Fibroblast of skin of left biceps (primary cell): Measurements from ENCODE around the gene GP1BB.

Source experiments
- DNase-seq, 2 experiments: peaks; one replicate each; pipeline ENCODE4 v3.0.0-alpha.2; 2013; ENCODE audit warnings: low read depth in 2 of 2

Gene GP1BB

DNA sequence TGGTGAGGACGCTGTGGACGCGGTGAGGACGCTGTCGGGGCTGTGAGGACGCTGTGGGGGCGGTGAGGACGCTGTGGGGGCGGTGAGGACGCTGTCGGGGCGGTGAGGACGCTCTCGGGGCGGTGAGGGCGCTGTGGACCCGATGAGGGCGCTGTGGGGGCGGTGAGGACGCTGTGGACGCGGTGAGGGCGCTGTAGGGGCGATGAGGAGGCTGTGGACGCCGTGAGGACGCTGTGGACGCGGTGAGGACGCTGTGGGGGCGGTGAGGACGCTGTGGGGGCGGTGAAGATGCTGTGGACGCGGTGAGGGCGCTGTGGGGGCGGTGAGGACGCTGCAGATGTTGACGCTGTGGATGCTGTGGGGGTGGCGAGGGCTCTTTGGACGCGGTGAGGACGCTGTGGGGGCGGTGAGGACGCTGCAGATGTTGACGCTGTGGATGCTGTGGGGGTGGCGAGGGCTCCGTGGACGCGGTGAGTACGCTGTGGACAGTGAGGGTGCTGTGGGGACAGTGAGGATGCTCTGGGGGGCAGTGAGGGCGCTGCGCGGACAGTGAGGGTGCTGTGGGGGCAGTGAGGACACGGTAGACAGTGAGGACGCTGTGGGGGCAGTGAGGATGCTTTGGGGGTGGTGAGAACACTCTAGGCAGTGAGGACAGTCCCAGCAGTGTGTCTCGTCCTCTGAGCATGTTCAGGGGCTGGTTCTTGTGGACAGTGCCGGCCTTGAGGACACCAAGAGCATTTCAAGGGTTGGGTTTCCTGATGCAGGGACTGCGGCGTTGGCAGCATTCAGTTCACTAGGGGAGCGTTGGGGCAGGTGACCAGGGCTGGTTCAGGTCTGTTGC lies 4.2 kb downstream of the GP1BB start:
- DNase-seq: no peak

DNA sequence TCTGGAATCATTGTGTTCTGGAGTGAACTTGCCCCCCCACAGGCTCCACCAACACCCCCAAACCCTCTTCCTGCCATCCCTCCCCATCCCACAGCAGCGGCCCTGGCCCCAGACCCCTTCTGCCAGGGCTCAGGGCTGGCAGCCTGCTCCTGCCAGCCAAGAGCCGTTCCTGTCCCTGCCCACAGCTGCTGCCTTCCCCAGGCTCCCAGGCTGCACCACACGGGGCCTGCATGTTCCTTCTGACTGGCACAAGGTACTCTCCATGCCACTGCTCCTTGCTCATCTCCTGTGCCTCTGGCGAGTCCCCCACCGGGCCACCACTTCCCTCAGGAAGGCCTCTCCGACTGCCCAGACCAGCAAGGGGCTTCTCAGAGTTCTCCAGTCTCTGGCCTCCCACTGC lies 4.9 kb downstream of the GP1BB start:
- no peak for DNase-seq

- DNase-seq: no peak
Measured at GRCh38 chr22:19728836-19729235, 5.5 kb downstream of the GP1BB start.

DNA sequence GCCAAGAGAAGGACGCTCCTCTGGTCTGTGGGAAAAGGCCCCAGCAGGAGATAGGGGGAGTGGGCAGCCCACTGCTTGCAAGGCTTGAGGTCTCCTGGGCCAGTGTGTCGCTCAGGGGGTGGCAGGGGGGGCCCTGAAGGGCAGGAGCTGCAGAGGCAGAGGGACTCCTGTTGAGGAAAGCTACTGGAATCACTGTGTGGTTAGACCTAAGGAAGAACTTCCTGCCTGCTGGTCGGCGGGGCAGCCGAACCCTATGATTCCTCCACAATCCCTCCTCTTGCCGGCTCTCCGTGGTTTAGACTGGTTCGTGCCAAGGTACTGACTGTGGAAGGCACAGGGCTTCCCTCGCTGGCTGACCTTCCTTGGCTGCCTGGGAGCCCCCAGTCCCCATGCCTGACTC lies 6.2 kb downstream of the GP1BB start:
- DNase-seq: no peak

GRCh38 chr22:19730198-19730597 lies 6.9 kb downstream of the GP1BB start:
- no peak for DNase-seq

- DNase-seq: peak in 1 of 2 experiments; percentile 24
Measured at GRCh38 chr22:19730655-19731360, 7.5 kb downstream of the GP1BB start.

DNA sequence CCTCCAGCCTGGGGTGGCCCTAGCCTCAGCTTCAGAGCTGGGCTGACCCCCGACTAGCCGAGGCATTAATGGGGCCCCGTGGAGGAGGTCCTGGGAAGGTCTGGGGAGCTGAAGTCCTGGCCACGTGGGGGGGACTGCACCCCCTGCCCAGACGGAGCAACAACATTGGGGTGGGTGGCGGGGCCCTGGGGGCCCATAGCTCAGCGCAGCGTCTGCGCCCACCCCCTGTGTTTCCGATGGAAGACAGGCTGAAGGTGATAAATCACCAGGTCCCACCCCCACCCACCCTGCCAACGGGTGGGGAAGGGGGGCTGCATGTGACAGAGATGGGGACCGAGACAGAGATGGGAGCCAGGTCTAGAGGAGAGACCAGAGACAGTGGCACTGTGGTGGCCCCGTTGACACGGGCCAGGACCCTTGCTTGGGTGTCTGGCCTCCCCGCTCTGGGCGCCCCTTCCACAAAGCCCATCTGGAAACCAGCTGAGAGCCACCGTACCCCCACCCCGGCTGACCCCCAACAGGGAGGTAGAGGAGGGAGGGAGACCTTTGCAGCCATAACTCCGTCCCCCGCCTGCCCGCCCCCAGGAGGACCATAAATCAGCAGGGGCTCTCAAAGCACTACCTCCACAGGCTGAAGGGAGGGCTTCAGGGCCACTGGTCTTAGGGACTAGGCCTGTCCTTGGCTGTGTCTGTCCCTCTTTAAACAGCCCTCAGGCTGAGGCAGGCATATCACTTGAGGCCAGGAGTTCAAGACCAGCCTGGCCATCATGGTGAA lies 8.2 kb downstream of the GP1BB start:
- DNase-seq: no peak

DNA sequence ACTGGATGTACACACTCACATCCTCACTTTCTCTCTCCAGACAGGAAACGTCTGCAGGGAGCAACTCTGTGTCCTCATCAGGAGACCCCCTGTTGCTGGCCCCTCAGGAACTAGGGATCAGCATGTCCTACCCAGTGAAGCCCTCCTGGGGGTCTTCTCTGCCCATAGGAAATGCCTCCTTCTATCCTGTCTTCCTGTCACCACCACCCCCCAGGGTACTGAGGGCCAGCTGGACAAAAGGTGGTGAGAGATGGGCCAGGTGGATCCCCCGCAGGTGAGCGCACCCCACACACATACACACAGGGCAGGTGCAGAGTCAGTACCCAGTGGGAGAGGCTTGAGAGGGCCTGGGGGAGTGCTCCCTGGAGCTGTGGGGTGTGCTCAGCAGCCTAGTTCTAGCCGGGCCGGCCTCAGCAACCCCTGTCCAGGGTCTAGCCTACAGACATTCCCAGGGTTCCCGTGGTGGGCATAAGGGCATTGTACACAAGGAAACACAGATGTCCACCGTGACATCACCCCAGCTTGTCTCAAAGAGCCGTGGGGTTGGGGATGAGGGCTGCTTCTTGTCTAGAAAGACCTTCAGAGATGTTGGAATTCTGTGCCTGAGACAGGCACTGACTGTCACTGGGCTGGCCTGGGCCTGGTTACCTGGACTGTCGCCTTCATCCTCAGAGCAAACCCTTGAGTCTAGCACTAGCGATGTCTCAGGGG lies 9.2 kb downstream of the GP1BB start:
- no peak for DNase-seq

- no peak for DNase-seq
Measured at GRCh38 chr22:19733755-19734154, 10.4 kb downstream of the GP1BB start.

DNA sequence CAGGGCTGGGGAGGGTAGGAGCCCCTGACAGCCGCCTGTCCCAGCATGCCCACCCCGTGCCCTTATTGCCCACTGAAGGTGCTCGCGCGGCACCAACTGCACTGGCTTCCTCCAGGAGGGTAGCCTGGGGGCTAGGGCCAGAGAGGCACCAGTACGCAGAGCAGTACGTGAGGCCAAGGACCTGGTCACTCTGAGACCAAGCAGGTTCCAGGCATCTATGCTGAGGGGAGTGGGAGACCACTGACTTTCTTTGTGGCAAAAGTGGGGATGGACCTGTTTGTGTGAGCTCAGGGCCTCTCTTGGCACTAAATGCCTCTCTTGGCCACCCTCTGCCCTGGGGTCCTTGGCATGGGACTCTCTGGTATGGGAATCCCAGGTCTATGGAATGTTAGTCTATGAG lies 10.8 kb downstream of the GP1BB start:
- DNase-seq: no peak

DNA sequence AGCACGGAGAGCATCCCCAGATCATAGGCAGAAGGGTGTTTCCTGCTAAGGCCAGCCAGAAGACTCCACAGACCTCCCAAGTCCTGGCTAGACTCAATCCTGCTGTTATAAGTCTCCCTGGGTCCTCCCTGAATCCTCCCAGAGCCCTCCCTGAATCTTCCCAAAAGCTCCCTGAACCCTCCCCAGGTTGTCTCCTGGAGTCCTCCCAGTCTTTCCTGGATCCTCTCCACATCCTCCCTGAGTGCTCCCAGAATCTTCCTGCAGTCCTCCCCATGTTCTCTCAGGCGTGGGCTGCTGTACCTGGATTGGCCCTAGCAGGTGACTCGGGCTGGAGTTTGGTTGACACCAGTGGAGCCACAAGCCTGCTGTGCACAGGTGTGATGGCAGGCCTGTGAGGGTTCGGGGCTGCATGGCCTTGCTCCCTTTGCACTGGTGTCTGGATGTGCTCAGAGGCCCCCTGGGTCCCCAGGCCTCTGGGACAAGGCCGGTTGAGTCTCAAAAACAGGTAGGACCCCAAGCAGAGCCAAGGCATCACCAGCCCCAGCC lies 11.6 kb downstream of the GP1BB start:
- no peak for DNase-seq

DNA sequence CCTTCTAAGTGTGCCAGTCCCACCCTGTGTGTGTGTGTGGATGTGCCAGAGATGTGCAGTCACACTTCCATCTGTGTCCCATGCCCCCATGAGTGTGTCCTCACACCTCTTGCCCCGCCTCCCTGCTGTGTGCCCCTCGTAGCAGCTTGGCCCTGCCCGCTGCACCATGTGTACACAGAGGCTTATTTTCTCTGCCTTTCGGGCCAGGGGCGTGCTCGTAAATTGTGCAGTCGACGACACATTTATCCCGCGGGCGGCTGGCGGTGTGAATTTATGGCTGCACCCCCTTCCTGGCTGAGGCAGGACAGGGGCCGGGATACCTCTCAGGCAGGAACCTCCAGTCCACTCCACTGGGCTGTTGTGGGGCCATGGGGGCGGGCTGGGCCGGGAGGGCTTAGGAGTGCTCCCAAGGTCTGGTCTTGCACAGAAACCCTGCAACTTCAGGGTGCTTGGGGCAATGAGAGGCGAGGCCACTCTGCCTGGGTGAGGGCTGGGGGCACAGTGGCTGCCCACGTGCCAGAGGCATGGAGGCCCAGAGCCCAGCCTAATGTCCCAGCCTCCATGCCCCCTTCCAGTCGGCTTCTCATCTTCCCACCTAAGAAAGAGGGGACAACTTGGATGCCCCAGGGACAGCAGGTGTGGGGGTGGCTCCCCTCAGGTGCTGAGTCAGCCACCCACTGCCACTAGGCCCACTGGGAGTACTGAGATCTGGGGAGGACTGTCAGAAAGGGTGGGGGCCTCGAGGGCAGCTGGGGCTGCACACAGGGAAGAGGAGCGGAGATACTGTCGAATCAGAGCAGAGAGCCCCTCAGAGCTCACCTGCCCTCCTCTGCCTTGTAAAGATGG lies 12.5 kb downstream of the GP1BB start:
- no peak for DNase-seq

- no peak for DNase-seq
Measured at GRCh38 chr22:19737846-19738663, 14.7 kb downstream of the GP1BB start.

- no peak for DNase-seq
Measured at GRCh38 chr22:19738664-19739447, 15.5 kb downstream of the GP1BB start.

DNA sequence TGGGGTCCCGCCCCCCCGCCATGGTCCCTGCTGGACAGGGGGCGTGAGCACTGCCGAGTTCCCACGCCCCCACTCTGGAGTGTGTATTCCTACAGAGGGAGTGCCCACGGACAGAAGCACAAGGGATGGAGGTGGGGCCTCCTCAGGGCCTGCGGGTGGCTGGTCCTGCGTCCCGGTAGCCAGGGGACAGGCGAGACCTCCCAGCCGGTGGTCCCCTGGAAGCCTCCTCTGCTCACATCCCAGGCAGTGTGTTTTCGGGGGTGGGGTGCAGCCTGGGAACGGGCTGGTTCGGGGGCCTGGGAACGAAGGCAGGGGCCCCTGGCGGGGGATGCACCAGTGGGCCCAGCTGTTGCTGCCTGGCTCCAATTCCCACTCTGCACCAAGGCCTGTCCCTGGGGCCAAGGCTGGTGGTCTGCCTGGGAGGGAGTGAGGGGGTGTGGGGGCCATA lies 16.1 kb downstream of the GP1BB start:
- no peak for DNase-seq

DNA sequence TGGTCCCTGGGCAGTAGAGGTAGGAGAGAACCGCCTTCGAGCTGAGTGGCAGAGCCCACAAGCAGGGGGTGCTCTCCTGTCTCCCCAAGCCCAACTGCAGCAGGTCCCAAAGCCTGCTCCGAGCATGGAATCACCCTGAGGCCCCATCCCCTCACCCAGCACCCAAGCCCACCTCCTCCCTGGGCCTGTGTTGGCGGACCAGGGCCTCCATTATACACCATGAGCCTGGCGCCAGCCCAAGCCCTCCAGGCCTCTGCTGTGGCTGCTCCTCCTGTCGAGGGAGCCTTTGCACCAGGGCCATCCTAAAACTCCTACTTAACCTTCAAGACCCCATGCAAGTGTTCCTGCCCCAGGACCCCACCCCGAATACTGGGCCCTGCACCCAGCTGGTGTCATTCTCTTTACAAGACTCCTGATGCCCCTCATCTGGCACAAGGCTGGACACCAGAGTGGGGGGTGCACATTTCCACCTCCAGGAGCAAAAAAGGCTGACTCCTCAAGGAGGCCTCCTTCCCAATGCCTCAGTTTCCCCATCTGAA lies 16.6 kb downstream of the GP1BB start:
- DNase-seq: no peak

GRCh38 chr22:19740586-19740985 lies 17.2 kb downstream of the GP1BB start:
- DNase-seq: no peak

GRCh38 chr22:19741053-19741452 lies 17.7 kb downstream of the GP1BB start:
- no peak for DNase-seq
